NCI-H2171 treated with DMSO at 0.1 percent for 48 hours (cell line): ENCODE results near the gene PIP4K2B.

ENCODE experiments used
- DNase-seq: peaks from one replicate; lab custom pipeline; 2025; lab: John Stamatoyannopoulos, UW

Gene PIP4K2B

GRCh38 chr17:38779965-38780752 lies 19.2 kb downstream of the PIP4K2B start:
- no peak for DNase-seq

- no peak for DNase-seq
These were observed 21.6 kb downstream of the PIP4K2B start for GRCh38 chr17:38777641-38778250.

GRCh38 chr17:38773258-38773657 lies 26.1 kb downstream of the PIP4K2B start:
- no peak for DNase-seq

- no peak for DNase-seq
These were observed 30.9 kb downstream of the PIP4K2B start for GRCh38 chr17:38768417-38768816.

- DNase-seq = no peak
These were observed 33.0 kb downstream of the PIP4K2B start for GRCh38 chr17:38766341-38766740.

- no peak for DNase-seq
These were observed 37.1 kb downstream of the PIP4K2B start for GRCh38 chr17:38762231-38762630.

GRCh38 chr17:38761612-38762011 lies 37.7 kb downstream of the PIP4K2B start:
- DNase-seq = no peak

GRCh38 chr17:38753071-38753506 lies 46.3 kb downstream of the PIP4K2B start:
- DNase-seq = no peak

- peak; percentile 100 for DNase-seq
These were observed 46.9 kb downstream of the PIP4K2B start, which contains the start of gene PSMB3 for GRCh38 chr17:38752308-38753070. Gene PSMB3, plus strand, starts transcription at chr17:38752741. Its CDS starts 86 bp downstream, at chr17:38752827.

GRCh38 chr17:38751808-38752307 lies 47.5 kb downstream of the PIP4K2B start:
- peak; percentile 83 for DNase-seq

- peak; percentile 68 for DNase-seq
These were observed 48.1 kb downstream of the PIP4K2B start for GRCh38 chr17:38751144-38751807.

- DNase-seq = peak; percentile 40
These were observed 48.8 kb downstream of the PIP4K2B start for GRCh38 chr17:38750312-38751121.

- no peak for DNase-seq
These were observed 49.4 kb downstream of the PIP4K2B start for GRCh38 chr17:38750044-38750311.

- peak; percentile 70 for DNase-seq
These were observed 49.9 kb downstream of the PIP4K2B start for GRCh38 chr17:38749223-38750043.

GRCh38 chr17:38748892-38749222 lies 50.5 kb downstream of the PIP4K2B start:
- peak; percentile 70 for DNase-seq

- peak; percentile 91 for DNase-seq
These were observed 51.0 kb downstream of the PIP4K2B start, which contains the start of gene PCGF2 for GRCh38 chr17:38748149-38748891. Gene PCGF2, minus strand, starts transcription at chr17:38748336. Its CDS starts 7,934 bp downstream, at chr17:38740402.

GRCh38 chr17:38747463-38748148 lies 51.8 kb downstream of the PIP4K2B start:
- DNase-seq = peak; percentile 67

GRCh38 chr17:38746849-38747462 lies 52.4 kb downstream of the PIP4K2B start:
- no peak for DNase-seq
